H9 (cell line): Measurements from ENCODE around the gene TPRG1. TPM values are rescaled to one million over a fixed set of nuclear protein-coding genes. Genes with fewer than 3 reads are reported as not detected.

Experiments used
- DNase-seq: peaks from one replicate; pipeline ENCODE4 v3.0.0-alpha.2; 2017
- H2AFZ ChIP-seq: one replicate; pipeline ENCODE4 v1.6.1; 2013; ENCODE audit warnings: mild to moderate bottlenecking, low read length, control low read depth, moderate library complexity
- H2AK5ac ChIP-seq: 2 replicates; pipeline ENCODE4 v1.6.1; 2013; ENCODE audit warnings: low read length, control low read depth, mixed read lengths; ENCODE audit not compliant: insufficient read length
- H2BK120ac ChIP-seq: one replicate; pipeline ENCODE4 v1.6.1; 2013; ENCODE audit warnings: low read depth, mild to moderate bottlenecking, low read length, control low read depth, inconsistent platforms; ENCODE audit not compliant: poor library complexity, severe bottlenecking
- H2BK12ac ChIP-seq: 2 replicates; pipeline ENCODE4 v1.6.1; 2013; ENCODE audit warnings: low read length, control low read depth, mixed read lengths, low read depth; ENCODE audit not compliant: insufficient read length
- H2BK15ac ChIP-seq: 2 replicates; pipeline ENCODE4 v1.6.1; 2013; ENCODE audit warnings: low read depth, low read length, control low read depth
- H2BK20ac ChIP-seq: one replicate; pipeline ENCODE4 v1.6.1; 2013; ENCODE audit warnings: low read depth, mild to moderate bottlenecking, low read length, control low read depth, inconsistent platforms; ENCODE audit not compliant: poor library complexity, severe bottlenecking
- H2BK5ac ChIP-seq: 2 replicates; pipeline ENCODE4 v1.6.1; 2013; ENCODE audit warnings: low read length, control low read depth, mixed read lengths; ENCODE audit not compliant: insufficient read length
- H3K14ac ChIP-seq: 2 replicates; pipeline ENCODE4 v1.6.1; 2013; ENCODE audit warnings: low read length, control low read depth; ENCODE audit not compliant: insufficient read depth
- H3K18ac ChIP-seq: 2 replicates; pipeline ENCODE4 v1.6.1; 2013; ENCODE audit warnings: low read depth, mild to moderate bottlenecking, mixed read lengths, low read length, control low read depth; ENCODE audit not compliant: insufficient read length
- H3K23ac ChIP-seq: 2 replicates; pipeline ENCODE4 v1.6.1; 2013; ENCODE audit warnings: low read length, control low read depth, mixed read lengths, low read depth; ENCODE audit not compliant: insufficient read length
- H3K23me2 ChIP-seq: 2 replicates; pipeline ENCODE4 v1.6.1; 2013; ENCODE audit warnings: low read depth, mild to moderate bottlenecking, mixed read lengths, low read length, control low read depth; ENCODE audit not compliant: insufficient read length, poor library complexity, severe bottlenecking
- H3K27ac ChIP-seq: 2 replicates; pipeline ENCODE4 v1.5.1; 2013; ENCODE audit warnings: low read length, control low read depth, mixed read lengths, low read depth; ENCODE audit not compliant: insufficient read length
- H3K27me3 ChIP-seq: 2 replicates; pipeline ENCODE4 v1.6.1; 2013; ENCODE audit warnings: low read length, control low read depth, inconsistent platforms; ENCODE audit not compliant: insufficient read depth
- H3K4ac ChIP-seq: 2 replicates; pipeline ENCODE4 v1.6.1; 2013; ENCODE audit warnings: low read depth, mild to moderate bottlenecking, control low read depth, inconsistent platforms, low read length, moderate library complexity
- H3K4me1 ChIP-seq: 2 replicates; pipeline ENCODE4 v1.6.1; 2013; ENCODE audit warnings: low read length, control low read depth, inconsistent platforms; ENCODE audit not compliant: insufficient read depth
- H3K4me2 ChIP-seq: 2 replicates; pipeline ENCODE4 v1.6.1; 2013; ENCODE audit warnings: low read length, control low read depth, mixed read lengths; ENCODE audit not compliant: insufficient read length, insufficient read depth
- H3K56ac ChIP-seq: 2 replicates; pipeline ENCODE4 v1.6.1; 2013; ENCODE audit warnings: low read depth, mild to moderate bottlenecking, mixed read lengths, low read length, control low read depth; ENCODE audit not compliant: insufficient read length
- H3K79me1 ChIP-seq: 2 replicates; pipeline ENCODE4 v1.6.1; 2013; ENCODE audit warnings: low read depth, mild to moderate bottlenecking, moderate library complexity, low read length, control low read depth, inconsistent platforms; ENCODE audit not compliant: insufficient read depth, poor library complexity, severe bottlenecking
- H3K79me2 ChIP-seq: 2 replicates; pipeline ENCODE4 v1.6.1; 2013; ENCODE audit warnings: low read length, control low read depth, inconsistent platforms; ENCODE audit not compliant: insufficient read depth
- H3K9ac ChIP-seq: 2 replicates; pipeline ENCODE4 v1.6.1; 2013; ENCODE audit warnings: low read length, control low read depth, mixed read lengths; ENCODE audit not compliant: insufficient read length; ENCODE audit errors: extremely low read depth
- H3K9me3 ChIP-seq: one replicate; pipeline ENCODE4 v1.6.1; 2013; ENCODE audit warnings: low read depth, low read length, inconsistent platforms; ENCODE audit not compliant: control insufficient read depth
- H3T11ph ChIP-seq: one replicate; pipeline ENCODE4 v1.6.1; 2013; ENCODE audit warnings: mild to moderate bottlenecking, low read length, control low read depth, inconsistent platforms
- H4K20me1 ChIP-seq: one replicate; pipeline ENCODE4 v1.6.1; 2013; ENCODE audit not compliant: control insufficient read depth, insufficient read length, insufficient read depth
- H4K5ac ChIP-seq: 2 replicates; pipeline ENCODE4 v1.6.1; 2013; ENCODE audit warnings: low read depth, mild to moderate bottlenecking, mixed read lengths, low read length, control low read depth; ENCODE audit not compliant: insufficient read length
- H4K8ac ChIP-seq: replicated peaks from 2 replicates; pipeline ENCODE4 v1.6.1; 2013; ENCODE audit warnings: low read length, control low read depth, mixed read lengths, low read depth; ENCODE audit not compliant: insufficient read length
- H4K91ac ChIP-seq: 2 replicates; pipeline ENCODE4 v1.6.1; 2013; ENCODE audit warnings: low read depth, mild to moderate bottlenecking, moderate library complexity, mixed read lengths, low read length, control low read depth; ENCODE audit not compliant: insufficient read length
- H3K27ac Mint-ChIP-seq, 3 experiments: 2 replicates in 2 of 3; 3 replicates in 1 of 3; pipeline ENCODE4 v1.8.0; 2020 to 2021; ENCODE audit warnings: mixed read lengths in 3 of 3, mild to moderate bottlenecking in 1 of 3, moderate library complexity in 1 of 3
- H3K27me3 Mint-ChIP-seq: 2 replicates; pipeline ENCODE4 v1.8.0; 2021; ENCODE audit warnings: low read depth, mild to moderate bottlenecking, moderate library complexity, mixed read lengths
- H3K36me3 Mint-ChIP-seq, 3 experiments: 2 replicates in 2 of 3; 3 replicates in 1 of 3; pipeline ENCODE4 v1.8.0; 2020 to 2021; ENCODE audit warnings: low read depth in 3 of 3, mixed read lengths in 3 of 3; ENCODE audit not compliant: insufficient read depth in 1 of 3
- H3K4me1 Mint-ChIP-seq, 2 experiments: 2 replicates each; pipeline ENCODE4 v1.8.0; 2020; ENCODE audit warnings: mixed read lengths in 2 of 2
- H3K4me3 Mint-ChIP-seq, 2 experiments: 2 replicates in 1 of 2; 3 replicates in 1 of 2; pipeline ENCODE4 v1.8.0; 2020 to 2021; ENCODE audit warnings: mild to moderate bottlenecking in 2 of 2, mixed read lengths in 2 of 2, moderate library complexity in 1 of 2
- H3K9me3 Mint-ChIP-seq, 2 experiments: 2 replicates in 1 of 2; 3 replicates in 1 of 2; pipeline ENCODE4 v1.8.0; 2020; ENCODE audit warnings: mild to moderate bottlenecking in 2 of 2, mixed read lengths in 2 of 2, moderate library complexity in 1 of 2
- CTCF ChIP-seq: fragments of 200-600 bp; sonication (generic); conservative IDR thresholded peaks from 3 replicates; pipeline ENCODE4 v1.8.0; 2021; ENCODE audit warnings: antibody characterized with exemption, mild to moderate bottlenecking
- WGBS: extraction: QIAGEN DNeasy Blood & Tissue Kit; methylation state at CpG from one replicate; pipeline ENCODE4 v1.1.7; 2013; ENCODE audit warnings: missing lambda C conversion rate, low lambda C conversion rate, mixed read lengths; ENCODE audit not compliant: insufficient read length; ENCODE audit errors: extremely low coverage; 5-methylcytosine and 5-hydroxymethylcytosine counted together
- total RNA-seq: library from RNA; stranded (reverse); gene quantifications from 2 replicates; pipeline ENCODE4 v1.2.1, GENCODE V29; 2021

Gene TPRG1
- total RNA-seq, 1 experiment from 2014 or later, result 0.66 TPM

- H3K36me3 Mint-ChIP-seq, result no peaks in the 10 kb centered on the region
- DNase-seq, result no peak
- Histone ChIP-seq H4K91ac (no peak overlapping the region), H2BK120ac (no peak overlapping the region), H2AFZ (no peak overlapping the region), H3K9me3 (no peaks in the 10 kb centered on the region), H2BK5ac (no peak overlapping the region), H2BK12ac (no peak overlapping the region), H3K9ac (no peak overlapping the region), H3K4me2 (no peak overlapping the region), H3K27me3 (no peaks in the 10 kb centered on the region), H2AK5ac (no peak overlapping the region), H2BK15ac (no peak overlapping the region), H4K5ac (no peak overlapping the region), H3K27ac (no peak overlapping the region), H3K18ac (no peak overlapping the region), H2BK20ac (no peak overlapping the region), H3K56ac (no peak overlapping the region), H3K23me2 (no peaks in the 10 kb centered on the region), H3K79me2 (no peaks in the 10 kb centered on the region), H3K14ac (no peak overlapping the region), H3K79me1 (no peaks in the 10 kb centered on the region), H4K8ac (no peak overlapping the region), H4K20me1 (no peaks in the 10 kb centered on the region), H3K23ac (no peak overlapping the region), H3T11ph (no peak overlapping the region), H3K4ac (no peak overlapping the region), H3K4me1 (no peaks in the 10 kb centered on the region)
- peaks cover 0 to 7% of the 10 kb centered on the region in 2 experiments; a peak in 2 of 4 replicates for H3K4me1 Mint-ChIP-seq
- no peaks in the 10 kb centered on the region for H3K9me3 Mint-ChIP-seq
- H3K27me3 Mint-ChIP-seq, result no peaks in the 10 kb centered on the region
- no peak overlapping the region for H3K4me3 Mint-ChIP-seq
- no peak for TF ChIP-seq CTCF
- no CpG with 5 or more reads among the region's 5 CpGs for WGBS
- no peak overlapping the region for H3K27ac Mint-ChIP-seq
Measured at GRCh38 chr3:189276444-189277219, 104.9 kb downstream of the TPRG1 start.
